Lower lobe of right lung (tissue), 2 donors: ENCODE measurements around the gene CEBPZ. TPM values are rescaled to one million over a fixed set of nuclear protein-coding genes. Genes with fewer than 3 reads are reported as not detected.

Source experiments
- ATAC-seq, 2 donors: fragments of 200-7000 bp; cut with Tn5 transposase; one replicate each; pipeline ENCODE4 v1.9.1; 2020 to 2022; ENCODE audit warnings: mild to moderate bottlenecking in 2 of 2, moderate library complexity in 2 of 2
- DNase-seq: peaks from one replicate; pipeline ENCODE4 v3.0.0-alpha.2; 2020
- H3K27ac ChIP-seq: fragments of 200-600 bp; one replicate; pipeline ENCODE4 v1.8.0; 2022
- H3K27me3 ChIP-seq: fragments of 200-600 bp; one replicate; pipeline ENCODE4 v1.8.0; 2022; ENCODE audit warnings: low read depth
- H3K36me3 ChIP-seq: fragments of 200-600 bp; one replicate; pipeline ENCODE4 v1.8.0; 2022; ENCODE audit warnings: mild to moderate bottlenecking
- H3K4me1 ChIP-seq: fragments of 200-600 bp; one replicate; pipeline ENCODE4 v1.8.0; 2022
- H3K4me3 ChIP-seq: fragments of 200-600 bp; one replicate; pipeline ENCODE4 v1.8.0; 2022; ENCODE audit warnings: mild to moderate bottlenecking
- H3K9me3 ChIP-seq: fragments of 200-600 bp; one replicate; pipeline ENCODE4 v1.8.0; 2022
- CTCF ChIP-seq: fragments of 200-600 bp; IDR thresholded peaks from one replicate; pipeline ENCODE4 v1.8.0; 2022; ENCODE audit warnings: antibody characterized with exemption, mild to moderate bottlenecking
- intact Hi-C: fragments of 100-400 bp; cut with DNase I; formaldehyde crosslinking; loops from one replicate; pipeline ENCODE4 v1.11.0; 2022
- total RNA-seq: library from RNA; stranded (reverse); fragmentation: NEBNext Ultra II Directional; extraction: Animal tissue kit (Norgen Biotek cat#: 25700); gene quantifications from one replicate; pipeline ENCODE4 v1.2.1, GENCODE V29; 2021
- donor health status: DM: no; HTN: yes; CAD: no; lungs with severe emphysema.

CEBPZ gene
- total RNA-seq, 1 donor from 2014 or later = 45.3 TPM

- TF ChIP-seq CTCF = no peak
- Histone ChIP-seq H3K36me3 (no peaks in the 10 kb centered on the region), H3K9me3 (no peaks in the 10 kb centered on the region), H3K4me3 (no peak overlapping the region), H3K27me3 (no peaks in the 10 kb centered on the region), H3K4me1 (no peaks in the 10 kb centered on the region), H3K27ac (no peak overlapping the region)
- intact Hi-C loops = no loop called here
- DNase-seq = no peak
- ATAC-seq = no peak
Measured at GRCh38 chr2:37171624-37171950, 59.8 kb downstream of the CEBPZ start.

- Histone ChIP-seq H3K27ac (no peak overlapping the region), H3K9me3 (no peaks in the 10 kb centered on the region), H3K36me3 (no peaks in the 10 kb centered on the region), H3K4me1 (no peaks in the 10 kb centered on the region), H3K4me3 (no peak overlapping the region), H3K27me3 (no peaks in the 10 kb centered on the region)
- DNase-seq = no peak
- intact Hi-C loops = no loop called here
- peak; percentile 66 for TF ChIP-seq CTCF
- peak; percentile 73 to 83 for ATAC-seq
Measured at GRCh38 chr2:37168217-37168981, 63.0 kb downstream of the CEBPZ start.

GRCh38 chr2:37167636-37168180, 63.7 kb downstream of the CEBPZ start:
- no peaks in the 10 kb centered on the region for H3K4me1 ChIP-seq
- no peak overlapping the region for H3K27ac ChIP-seq
- ATAC-seq = no peak
- H3K4me3 ChIP-seq = no peak overlapping the region
- intact Hi-C loops = no loop called here
- H3K27me3 ChIP-seq = no peaks in the 10 kb centered on the region
- DNase-seq = no peak
- no peaks in the 10 kb centered on the region for H3K9me3 ChIP-seq
- no peak for TF ChIP-seq CTCF
- H3K36me3 ChIP-seq = no peaks in the 10 kb centered on the region

GRCh38 chr2:37164757-37165156, 66.6 kb downstream of the CEBPZ start:
- DNase-seq (no peak), ATAC-seq (no peak)
- Histone ChIP-seq H3K27me3 (no peaks in the 10 kb centered on the region), H3K9me3 (no peaks in the 10 kb centered on the region), H3K4me3 (no peak overlapping the region), H3K4me1 (no peaks in the 10 kb centered on the region), H3K36me3 (no peaks in the 10 kb centered on the region), H3K27ac (no peak overlapping the region)
- intact Hi-C loops = no loop called here
- TF ChIP-seq CTCF = no peak

GRCh38 chr2:37156857-37157714, 74.3 kb downstream of the CEBPZ start, which contains the start of gene EIF2AK2:
Gene EIF2AK2 (minus strand): TSS chr2:37156980. CDS start chr2:37147806, 9,174 bp downstream.
- H3K36me3 ChIP-seq = peaks cover 9% of the 10 kb centered on the region
- no peak for TF ChIP-seq CTCF
- no peaks in the 10 kb centered on the region for H3K27me3 ChIP-seq
- peak within 1 kb of the TSS; percentile 95 for H3K27ac ChIP-seq
- intact Hi-C loops = no loop called here
- ATAC-seq (peak; percentile 95 to 98), DNase-seq (peak; percentile 91)
- peak within 1 kb of the TSS; percentile 75 for H3K4me3 ChIP-seq
- no peaks in the 10 kb centered on the region for H3K9me3 ChIP-seq
- peaks cover 25% of the 10 kb centered on the region for H3K4me1 ChIP-seq
